Eye (tissue), 1 donor: ENCODE results near the gene RXYLT1.

ENCODE experiments used
- DNase-seq: peaks from one replicate; pipeline ENCODE4 v3.0.0-alpha.2; 2015

RXYLT1 gene

DNA sequence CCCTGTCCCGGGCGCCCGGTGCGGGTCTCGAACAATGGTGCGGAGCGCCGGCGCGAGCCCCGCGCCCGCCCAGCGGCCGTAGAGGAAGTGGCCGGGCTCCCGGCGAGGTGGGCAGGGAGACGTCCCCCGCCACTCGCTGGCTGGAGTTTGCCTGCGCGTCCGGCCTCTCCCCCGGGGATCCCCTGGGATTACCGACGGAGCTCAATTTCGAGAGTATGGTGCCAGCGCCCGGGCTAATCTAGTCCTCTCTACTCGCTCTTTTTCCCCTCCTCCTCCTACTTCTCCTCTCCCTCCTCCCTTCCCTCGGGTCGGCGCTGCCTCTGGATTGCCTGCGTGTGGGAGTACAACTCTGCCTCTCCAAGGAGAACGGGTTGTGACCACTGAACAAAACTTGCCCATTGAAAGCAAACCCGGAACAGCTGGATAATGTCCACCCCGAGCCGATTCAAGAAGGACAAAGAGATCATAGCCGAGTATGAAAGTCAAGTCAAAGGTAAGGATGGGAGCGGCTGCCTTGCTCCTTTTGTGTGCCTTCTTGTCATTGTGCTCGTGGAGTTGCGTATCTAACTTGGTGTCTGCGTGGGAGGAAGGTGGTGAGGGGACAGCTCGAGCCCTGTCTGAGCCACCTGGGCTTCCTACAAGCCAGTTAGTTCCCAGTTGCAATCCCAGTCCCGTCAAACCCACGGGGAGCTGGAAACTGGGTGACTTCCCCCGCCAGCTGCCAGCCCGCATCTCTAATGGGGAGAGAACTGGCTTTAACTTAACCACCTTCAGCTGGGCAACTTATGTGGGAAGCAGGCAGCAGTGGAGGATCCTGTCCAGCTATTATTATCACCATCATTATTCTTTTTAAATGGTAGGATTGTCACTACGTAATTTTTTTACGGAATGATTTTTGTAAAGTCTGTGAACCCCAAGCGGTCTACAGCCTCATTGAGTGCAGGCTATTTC is 65.0 kb downstream of the RXYLT1 start, which contains the start of gene SRGAP1:
SRGAP1 (plus strand) TSS at position 310 of the 951 bp plus-strand sequence; CDS start at position 427, 117 bp downstream.
- DNase-seq = peak; percentile 92

DNA sequence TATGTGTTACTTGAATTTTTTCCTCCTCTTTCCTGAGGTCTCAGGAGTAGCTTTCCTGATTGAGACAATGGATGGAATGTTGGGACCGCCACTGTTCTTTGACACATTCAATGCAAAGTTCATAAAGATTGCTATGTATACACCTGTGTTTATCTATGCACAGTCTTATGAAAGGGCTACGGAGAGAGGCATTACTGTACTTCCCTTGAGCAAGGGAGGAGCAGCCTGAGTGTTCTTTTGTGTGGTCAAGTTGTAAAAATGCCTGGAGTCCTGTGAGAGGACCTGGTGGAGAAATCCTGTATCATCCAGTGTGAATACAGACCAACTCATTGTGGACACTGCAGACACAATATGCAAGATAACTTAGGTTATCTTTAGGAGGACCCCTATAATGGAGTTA is 66.0 kb downstream of the RXYLT1 start:
- peak; percentile 48 for DNase-seq

DNA sequence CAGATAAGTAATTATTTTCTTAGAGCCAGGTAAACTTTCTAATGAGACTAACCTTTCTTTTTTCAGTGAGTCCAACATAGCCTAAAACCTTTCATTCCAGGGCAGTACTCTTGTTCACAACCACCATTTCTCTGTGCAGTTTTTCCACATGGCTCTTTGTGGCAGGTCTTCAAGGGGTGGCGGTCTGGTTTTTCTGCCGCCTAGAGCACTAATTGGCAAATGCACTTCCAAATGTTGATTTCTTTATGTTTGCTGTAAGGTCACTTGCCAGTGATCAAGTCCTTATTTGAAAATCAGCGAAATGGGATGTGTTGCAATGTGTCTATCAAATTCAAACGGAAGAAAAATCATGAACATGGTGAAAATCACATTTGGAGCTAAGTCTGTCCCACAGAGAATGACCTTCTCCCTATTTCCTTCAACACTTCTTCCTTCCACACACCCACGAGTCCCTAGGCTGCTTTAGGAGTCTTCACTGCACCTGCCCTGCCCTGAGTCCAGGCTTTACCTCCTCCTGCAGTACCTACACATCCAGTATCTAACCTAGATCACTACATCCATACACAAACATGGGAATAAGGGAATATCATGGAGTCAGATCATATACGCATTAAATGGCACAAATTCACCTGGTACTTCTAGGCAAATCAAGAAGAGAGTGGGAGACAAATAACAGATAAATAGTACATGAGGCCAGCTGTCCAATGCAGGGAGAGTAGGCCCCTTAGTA is 66.7 kb downstream of the RXYLT1 start:
- peak; percentile 49 for DNase-seq

DNA sequence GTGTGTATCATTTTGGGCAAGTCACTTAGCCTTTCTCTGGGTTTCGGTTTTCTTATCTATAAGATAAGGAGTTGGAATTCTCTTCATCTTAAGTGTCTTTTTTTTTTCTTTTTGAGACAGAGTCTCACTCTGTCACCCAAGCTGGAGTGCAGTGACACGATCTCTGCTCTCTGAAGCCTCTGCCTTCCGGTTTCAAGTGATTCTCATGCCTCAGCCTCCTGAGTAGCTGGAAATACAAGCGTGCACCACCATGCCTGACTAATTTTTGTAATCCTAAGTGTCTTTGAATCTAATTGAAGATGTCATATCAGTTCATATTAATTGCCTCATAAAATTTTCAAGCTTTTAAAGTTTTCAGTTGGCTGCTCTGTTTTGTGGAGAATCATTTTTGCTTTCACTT is 68.7 kb downstream of the RXYLT1 start:
- DNase-seq = peak; percentile 31

DNA sequence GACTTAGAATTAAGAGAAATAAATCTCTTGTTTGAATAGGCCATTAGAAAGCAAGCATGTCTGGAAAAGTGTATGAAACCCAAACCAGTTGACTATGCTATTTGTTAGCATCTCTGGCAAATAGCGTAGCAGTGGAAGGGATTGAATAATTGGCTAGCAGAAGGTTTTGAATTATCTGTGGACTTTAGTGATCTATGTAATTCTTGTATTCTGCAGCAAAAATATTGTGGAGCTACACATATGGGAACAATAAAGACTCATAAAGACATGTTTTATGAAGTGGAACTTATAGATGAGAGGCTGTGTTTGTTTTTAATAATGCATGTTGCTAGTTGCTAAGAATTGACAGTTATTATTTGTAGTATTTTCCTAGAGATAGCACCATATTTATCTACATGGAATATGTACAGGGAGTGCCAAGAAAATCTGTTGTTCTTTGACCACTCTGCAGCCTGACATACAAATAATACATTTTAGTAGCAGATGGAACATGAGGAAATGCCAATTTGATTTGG is 69.5 kb downstream of the RXYLT1 start:
- peak; percentile 32 for DNase-seq

- DNase-seq = no peak
These were observed 69.9 kb downstream of the RXYLT1 start for GRCh38 chr12:63849641-63850040.

DNA sequence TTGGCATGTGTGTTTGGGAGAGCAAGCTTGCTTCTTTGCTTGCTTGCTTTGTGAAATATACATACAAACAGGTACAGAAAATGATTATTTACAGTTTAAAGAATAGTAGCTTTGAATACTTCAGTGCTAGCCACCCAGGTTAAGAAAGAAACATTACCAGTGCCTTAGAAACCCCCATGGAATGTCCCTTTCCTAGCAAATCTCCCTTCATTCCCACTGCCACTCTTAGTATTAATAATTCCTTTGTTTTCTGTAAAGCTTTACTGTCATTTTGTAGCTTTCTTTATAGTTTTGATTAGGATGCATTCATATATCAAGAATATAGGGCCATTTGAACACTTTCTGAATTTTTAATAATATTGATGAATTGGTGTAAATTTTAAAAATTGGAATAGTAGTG is 74.3 kb downstream of the RXYLT1 start:
- no peak for DNase-seq

DNA sequence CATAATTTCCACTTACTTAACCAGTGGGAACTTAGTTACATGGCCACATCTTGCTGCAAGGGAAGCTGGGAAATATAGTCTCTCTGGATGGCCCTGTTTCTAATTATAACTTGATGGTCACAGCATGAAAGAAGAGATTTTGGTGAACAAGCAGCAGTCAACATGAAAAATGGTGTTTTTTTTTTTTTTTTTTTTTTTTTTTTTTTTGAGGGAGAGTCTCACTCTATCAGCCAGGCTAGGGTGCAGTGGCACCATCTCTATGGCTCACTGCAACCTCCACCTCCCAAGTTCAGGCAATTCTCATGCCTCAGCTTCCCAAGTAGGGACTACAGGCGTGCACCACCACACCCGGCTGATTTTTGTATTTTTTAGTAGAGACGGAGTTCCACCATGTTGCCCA is 75.6 kb downstream of the RXYLT1 start:
- DNase-seq = no peak

DNA sequence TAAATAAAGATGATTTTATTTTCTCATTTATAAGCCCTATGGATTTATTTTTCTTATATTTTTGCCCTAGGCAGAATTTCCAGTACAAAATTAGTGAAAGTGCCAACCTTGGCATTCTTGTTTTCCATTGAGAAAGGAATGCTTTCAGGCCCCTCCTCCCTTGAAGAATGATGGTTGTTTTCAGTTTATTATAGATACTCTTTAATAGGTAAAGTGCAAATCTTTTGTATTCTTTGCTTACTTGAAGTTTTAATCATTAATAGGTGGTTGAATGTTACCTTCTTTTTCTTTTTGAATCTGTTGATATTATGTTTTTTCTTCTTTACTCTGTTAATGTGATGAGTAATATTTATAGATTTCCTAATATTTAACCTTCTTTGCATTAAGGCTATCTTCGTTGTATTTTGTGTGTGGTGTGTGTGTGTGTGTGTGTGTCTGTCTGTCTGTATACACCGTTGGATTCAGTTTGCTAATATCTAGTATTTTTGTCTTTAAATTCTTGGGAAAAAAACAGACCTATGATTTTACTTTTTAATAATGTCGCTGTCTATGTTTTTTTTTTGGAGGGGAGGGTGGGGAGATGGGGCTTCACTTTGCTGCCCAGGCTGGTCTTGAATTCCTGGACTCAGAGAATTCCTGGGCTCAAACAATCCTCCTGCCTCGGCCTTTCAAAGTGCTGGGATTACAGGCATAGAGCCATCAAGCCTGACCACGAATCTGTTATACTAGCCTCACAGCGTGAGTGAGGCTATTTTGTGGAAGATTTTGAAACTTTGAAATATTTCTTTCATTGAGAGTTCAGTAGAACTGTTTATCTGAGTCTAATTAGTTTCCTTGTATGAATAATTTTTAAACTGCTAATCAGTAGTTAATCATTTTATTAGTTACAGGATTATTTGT is 78.3 kb downstream of the RXYLT1 start:
- DNase-seq = no peak
